MM.1S (cell line): ENCODE results near the gene OR6K3.

Source experiments
- CTCF ChIP-seq: fragments of 300-600 bp; sonication (generic); IDR thresholded peaks from 2 replicates; pipeline ENCODE4 v1.5.1; 2016; ENCODE audit warnings: antibody characterized with exemption, low read length, mixed read lengths
- EZH2 ChIP-seq: fragments of 300-600 bp; sonication (generic); optimal IDR thresholded peaks from 2 replicates; pipeline ENCODE3; 2017; ENCODE audit warnings: low read depth, mild to moderate bottlenecking, antibody characterized with exemption, low read length, mixed read lengths
- EZH2phosphoT487 ChIP-seq: fragments of 300-600 bp; sonication (generic); IDR thresholded peaks from 2 replicates; pipeline ENCODE4 v1.6.1; 2018; ENCODE audit warnings: antibody characterized with exemption, low read length

- TF ChIP-seq CTCF (no peak), EZH2 (no peak), EZH2phosphoT487 (no peak)
Measured at GRCh38 chr1:158692356-158692755, 28.2 kb downstream of the OR6K3 start.
